IMR-90 (cell line): Measurements from ENCODE around the gene SLC38A6. TPM values are rescaled to one million over a fixed set of nuclear protein-coding genes. Genes with fewer than 3 reads are reported as not detected.

ENCODE experiments used
- ATAC-seq: fragments of 200-7000 bp; cut with Tn5 transposase; 2 replicates; pipeline ENCODE4 v1.9.1; 2020; ENCODE audit warnings: low read depth, mild to moderate bottlenecking, moderate library complexity
- BruUV-seq: library from RNA; stranded (reverse); fragments of 400-500 nt; replicated peaks from 2 replicates; lab custom pipeline; 2021; lab: Mats Ljungman, UMichigan
- CTCF ChIA-PET: fragments of 300-600 bp; formaldehyde crosslinking; extraction: SDS; loops from one replicate; lab custom pipeline; 2021; ENCODE audit warnings: antibody characterized with exemption; lab: Yijun Ruan, JAX
- POLR2A ChIA-PET: fragments of 300-600 bp; sonication (Branson Sonifier 250); formaldehyde crosslinking; loops from one replicate; lab custom pipeline; 2022; ENCODE audit warnings: antibody characterized with exemption; ENCODE audit not compliant: unreplicated experiment; lab: Charles Lee
- DNase-seq: peaks from one replicate; pipeline ENCODE4 v3.0.0; 2013
- H2AFZ ChIP-seq: replicated peaks from 2 replicates; pipeline ENCODE3; 2013; ENCODE audit warnings: low read length, mild to moderate bottlenecking; ENCODE audit not compliant: poor library complexity
- H2AK5ac ChIP-seq: 2 replicates; pipeline ENCODE4 v1.6.1; 2013; ENCODE audit warnings: low read depth, low read length, inconsistent platforms
- H2AK9ac ChIP-seq: replicated peaks from 2 replicates; pipeline ENCODE3; 2013; ENCODE audit warnings: mild to moderate bottlenecking, low read depth, low read length, moderate library complexity; ENCODE audit not compliant: poor library complexity
- H2BK120ac ChIP-seq: 2 replicates; pipeline ENCODE4 v1.6.1; 2013; ENCODE audit warnings: low read depth, low read length, inconsistent platforms
- H2BK15ac ChIP-seq: 3 replicates; pipeline ENCODE4 v1.6.1; 2013; ENCODE audit warnings: low read depth, low read length, inconsistent platforms
- H2BK20ac ChIP-seq: 2 replicates; pipeline ENCODE4 v1.6.1; 2013; ENCODE audit warnings: low read depth, mild to moderate bottlenecking, inconsistent platforms, low read length, moderate library complexity
- H2BK5ac ChIP-seq: 2 replicates; pipeline ENCODE4 v1.6.1; 2013; ENCODE audit warnings: mild to moderate bottlenecking, low read depth, low read length, inconsistent platforms; ENCODE audit not compliant: poor library complexity, severe bottlenecking
- H3K14ac ChIP-seq: replicated peaks from 2 replicates; pipeline ENCODE4 v1.6.1; 2013; ENCODE audit warnings: low read depth, low read length, inconsistent platforms
- H3K18ac ChIP-seq: 2 replicates; pipeline ENCODE4 v1.6.1; 2013; ENCODE audit warnings: low read depth, low read length, control low read depth
- H3K23ac ChIP-seq: 2 replicates; pipeline ENCODE4 v1.6.1; 2013; ENCODE audit warnings: low read depth, low read length, inconsistent platforms
- H3K27ac ChIP-seq: 2 replicates; pipeline ENCODE4 v1.5.1; 2013; ENCODE audit warnings: mild to moderate bottlenecking, control low read depth, low read length; ENCODE audit not compliant: insufficient read depth
- H3K27me3 ChIP-seq: 2 replicates; pipeline ENCODE4 v1.6.1; 2013; ENCODE audit warnings: low read length; ENCODE audit not compliant: control insufficient read depth, insufficient read depth
- H3K36me3 ChIP-seq: 2 replicates; pipeline ENCODE4 v1.6.1; 2013; ENCODE audit warnings: low read length, mixed read lengths; ENCODE audit not compliant: control insufficient read depth, insufficient read depth
- H3K4ac ChIP-seq: 2 replicates; pipeline ENCODE4 v1.6.1; 2013; ENCODE audit warnings: low read depth, low read length, inconsistent platforms
- H3K4me1 ChIP-seq: 2 replicates; pipeline ENCODE4 v1.6.1; 2013; ENCODE audit warnings: low read length, mixed read lengths; ENCODE audit not compliant: control insufficient read depth, insufficient read depth
- H3K4me2 ChIP-seq: 2 replicates; pipeline ENCODE4 v1.6.1; 2013; ENCODE audit warnings: low read depth, mild to moderate bottlenecking, control low read depth, low read length, moderate library complexity
- H3K4me3 ChIP-seq: 2 replicates; pipeline ENCODE4 v1.5.1; 2013; ENCODE audit warnings: low read depth, mild to moderate bottlenecking, control low read depth, low read length, moderate library complexity; ENCODE audit not compliant: insufficient read depth
- H3K56ac ChIP-seq: 2 replicates; pipeline ENCODE4 v1.6.1; 2013; ENCODE audit warnings: low read length, inconsistent platforms; ENCODE audit not compliant: insufficient read depth; ENCODE audit errors: extremely low read depth
- H3K79me1 ChIP-seq, 2 experiments: 2 replicates each; pipeline ENCODE4 v1.6.1; 2013; ENCODE audit warnings: low read length in 2 of 2, inconsistent platforms in 1 of 2, low read depth in 1 of 2
- H3K9ac ChIP-seq: 2 replicates; pipeline ENCODE4 v1.6.1; 2013; ENCODE audit warnings: low read depth, low read length, control low read depth
- H3K9me1 ChIP-seq: 2 replicates; pipeline ENCODE4 v1.6.1; 2013; ENCODE audit warnings: low read length, inconsistent platforms; ENCODE audit not compliant: insufficient read depth
- H3K9me3 ChIP-seq: 2 replicates; pipeline ENCODE4 v1.6.1; 2013; ENCODE audit warnings: low read length; ENCODE audit not compliant: control insufficient read depth, insufficient read depth
- H4K20me1 ChIP-seq: 2 replicates; pipeline ENCODE4 v1.6.1; 2013; ENCODE audit warnings: low read length, inconsistent platforms; ENCODE audit not compliant: insufficient read depth
- H4K5ac ChIP-seq: 2 replicates; pipeline ENCODE4 v1.6.1; 2013; ENCODE audit warnings: mild to moderate bottlenecking, low read depth, low read length, control low read depth
- H4K8ac ChIP-seq, 2 experiments: 2 replicates each; pipeline ENCODE4 v1.6.1; 2013; ENCODE audit warnings: low read depth in 2 of 2, low read length in 2 of 2, control low read depth in 1 of 2, inconsistent platforms in 1 of 2
- H4K91ac ChIP-seq: 2 replicates; pipeline ENCODE4 v1.6.1; 2013; ENCODE audit warnings: low read depth, low read length, inconsistent platforms; ENCODE audit not compliant: insufficient read depth
- BHLHE40 ChIP-seq: fragments of 150-350 bp; IDR thresholded peaks from 2 replicates; pipeline ENCODE4 v1.6.1; 2016; ENCODE audit warnings: mild to moderate bottlenecking, low read depth, low read length
- CEBPB ChIP-seq: IDR thresholded peaks from 2 replicates; pipeline ENCODE4 v1.6.1; 2012; ENCODE audit warnings: low read depth, low read length, improper control_type of control experiment
- CHD1 ChIP-seq: IDR thresholded peaks from 2 replicates; pipeline ENCODE4 v1.6.1; 2012; ENCODE audit warnings: low read depth, low read length, improper control_type of control experiment
- FOS ChIP-seq: fragments of 150-350 bp; IDR thresholded peaks from 2 replicates; pipeline ENCODE4 v1.6.1; 2016; ENCODE audit warnings: low read depth, low read length
- MAFK ChIP-seq: IDR thresholded peaks from 2 replicates; pipeline ENCODE4 v1.6.1; 2012; ENCODE audit warnings: low read depth, low read length, improper control_type of control experiment
- MXI1 ChIP-seq: IDR thresholded peaks from 2 replicates; pipeline ENCODE4 v1.6.1; 2012; ENCODE audit warnings: low read depth, mild to moderate bottlenecking, low read length, moderate library complexity, borderline replicate concordance
- NFE2L2 ChIP-seq: fragments of 150-350 bp; IDR thresholded peaks from 2 replicates; pipeline ENCODE4 v1.6.1; 2016; ENCODE audit warnings: low read depth, mild to moderate bottlenecking, low read length
- POLR2A ChIP-seq: IDR thresholded peaks from 2 replicates; pipeline ENCODE4 v1.6.1; 2012; ENCODE audit warnings: mild to moderate bottlenecking, low read depth, low read length
- RAD21 ChIP-seq: IDR thresholded peaks from 2 replicates; pipeline ENCODE4 v1.6.1; 2012; ENCODE audit warnings: low read length, improper control_type of control experiment
- RCOR1 ChIP-seq: IDR thresholded peaks from 2 replicates; pipeline ENCODE4 v1.6.1; 2012; ENCODE audit warnings: mild to moderate bottlenecking, low read length, improper control_type of control experiment; ENCODE audit not compliant: insufficient replicate concordance
- WGBS, 2 experiments: methylation state at CpG; one replicate each; pipeline versions ENCODE4 v1.1.5 to v1.1.7; 2013; ENCODE audit warnings: missing lambda C conversion rate in 2 of 2; ENCODE audit not compliant: insufficient read length in 1 of 2; ENCODE audit errors: extremely low coverage in 2 of 2; 5-methylcytosine and 5-hydroxymethylcytosine counted together
- dilution Hi-C: fragments of 300-500 bp; cut with HindIII; formaldehyde crosslinking; loops from one replicate; pipeline ENCODE4 v1.14.3; 2018; ENCODE audit warnings: low sequenced_read_pairs; ENCODE audit not compliant: unreplicated experiment
- in situ Hi-C: fragments of 300-500 bp; cut with MboI; formaldehyde crosslinking; loops from 3 replicates; pipeline ENCODE4 v1.14.3; 2019; ENCODE audit warnings: low sequenced_read_pairs, inconsistent platforms, mixed read lengths
- intact Hi-C: fragments of 100-400 bp; cut with micrococcal nuclease; formaldehyde crosslinking; loops from 2 replicates; pipeline ENCODE4 v1.10.0; 2022
- polyA plus RNA-seq, 3 experiments: library from polyadenylated mRNA; depleted of rRNA; stranded (reverse); fragments of >200 nt; gene quantifications; 2 replicates each; pipeline ENCODE4 v1.2.3, GENCODE V29; 2012; ENCODE audit warnings: low replicate concordance in 1 of 3
- total RNA-seq: library from RNA; depleted of rRNA; stranded (reverse); fragments of >200 nt; gene quantifications from 2 replicates; pipeline ENCODE4 v1.2.3, GENCODE V29; 2012
- TF ChIP-seq, protein P1 (sequence below): fragments of 150-350 bp; IDR thresholded peaks from 2 replicates; pipeline ENCODE4 v1.6.1; 2016; ENCODE audit warnings: low read depth, mild to moderate bottlenecking, low read length, moderate library complexity, borderline replicate concordance
- TF ChIP-seq, protein P2 (sequence below): conservative IDR thresholded peaks from 2 replicates; pipeline ENCODE4 v1.5.1; 2012; ENCODE audit warnings: mild to moderate bottlenecking, low read depth, low read length, improper control_type of control experiment

SLC38A6 gene
- total and polyA plus RNA-seq, 2 of the 4 experiments (the other 2 are of a cell fraction), result 15.5 to 18.3 TPM

DNA sequence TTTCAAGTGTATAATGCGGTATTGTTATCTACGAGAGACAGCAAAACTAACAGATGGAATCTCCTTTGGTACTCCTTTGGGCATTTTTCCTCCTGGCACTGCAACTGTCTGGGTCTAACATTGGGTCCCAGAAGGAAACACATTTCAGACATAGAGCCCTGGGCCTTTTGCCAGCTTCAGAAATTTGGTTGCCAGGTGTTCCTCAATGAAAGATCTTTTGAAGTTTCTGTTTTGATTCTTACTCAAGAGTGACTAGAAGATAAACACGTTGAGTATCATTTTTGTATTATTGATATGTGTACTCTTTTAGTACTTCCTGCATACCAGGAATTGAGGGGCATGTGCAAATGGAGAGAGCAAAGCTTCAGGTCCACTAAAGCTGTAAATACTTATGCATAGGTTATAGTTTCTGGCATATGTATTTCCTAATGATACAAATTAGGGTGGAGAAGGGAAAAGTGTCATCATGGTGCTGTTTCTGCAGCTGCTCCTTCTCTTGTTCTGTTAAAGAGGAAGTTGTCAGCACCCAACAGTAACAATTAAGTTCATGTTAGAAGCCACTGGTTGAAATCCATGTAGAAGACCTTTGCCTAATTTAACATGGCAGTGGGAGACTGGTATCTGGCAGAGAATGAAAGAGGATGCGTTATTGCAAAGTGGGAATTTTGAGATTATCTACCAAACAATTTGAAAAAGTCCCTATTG is 53.5 kb downstream of the SLC38A6 start:
- ChIA-PET CTCF (no interaction called here), POLR2A (no interaction called here)
- no peak overlapping the region for H2AK9ac ChIP-seq
- H3K9me3 ChIP-seq, result no peaks in the 10 kb centered on the region
- H4K5ac ChIP-seq, result no peak overlapping the region
- DNase-seq (no peak), ATAC-seq (no peak)
- in situ Hi-C loops, result loop anchor here (25.0 kb wide), 1 partner anchor 697 kb away; no protein-coding TSS in a partner anchor
- H3K27ac ChIP-seq, result no peak overlapping the region
- H4K91ac ChIP-seq, result no peak overlapping the region
- no peak overlapping the region for H2BK15ac ChIP-seq
- dilution Hi-C loops, result loop anchor here (25.0 kb wide), 1 partner anchor 397 kb away; the partner anchor contains the start of gene SIX1
- H3K4ac ChIP-seq, result no peak overlapping the region
- no peaks in the 10 kb centered on the region for H3K36me3 ChIP-seq
- H3K27me3 ChIP-seq, result no peaks in the 10 kb centered on the region
- H3K4me2 ChIP-seq, result no peak overlapping the region
- H2BK5ac ChIP-seq, result no peak overlapping the region
- no peak overlapping the region for H3K9ac ChIP-seq
- intact Hi-C loops, result no loop called here
- no peak overlapping the region for H3K56ac ChIP-seq
- no peak overlapping the region for H2AFZ ChIP-seq
- no peak overlapping the region for H3K4me3 ChIP-seq
- H2AK5ac ChIP-seq, result no peak overlapping the region
- H3K18ac ChIP-seq, result no peak overlapping the region
- H3K23ac ChIP-seq, result no peak overlapping the region
- H3K79me1 ChIP-seq, result peaks cover 5 to 10% of the 10 kb centered on the region in 2 experiments; a peak in 3 of 4 replicates
- no peak overlapping the region for H2BK120ac ChIP-seq
- BruUV-seq, result no TSS peak
- no peaks in the 10 kb centered on the region for H4K20me1 ChIP-seq
- no CpG with 5 or more reads among the region's 4 CpGs for WGBS, 2 experiments
- TF ChIP-seq MXI1 (no peak), MAFK (no peak), POLR2A (no peak), RAD21 (no peak), BHLHE40 (no peak), RCOR1 (no peak), CHD1 (no peak), NFE2L2 (no peak), FOS (no peak), CEBPB (no peak)
- TF ChIP-seq, protein P1, sequence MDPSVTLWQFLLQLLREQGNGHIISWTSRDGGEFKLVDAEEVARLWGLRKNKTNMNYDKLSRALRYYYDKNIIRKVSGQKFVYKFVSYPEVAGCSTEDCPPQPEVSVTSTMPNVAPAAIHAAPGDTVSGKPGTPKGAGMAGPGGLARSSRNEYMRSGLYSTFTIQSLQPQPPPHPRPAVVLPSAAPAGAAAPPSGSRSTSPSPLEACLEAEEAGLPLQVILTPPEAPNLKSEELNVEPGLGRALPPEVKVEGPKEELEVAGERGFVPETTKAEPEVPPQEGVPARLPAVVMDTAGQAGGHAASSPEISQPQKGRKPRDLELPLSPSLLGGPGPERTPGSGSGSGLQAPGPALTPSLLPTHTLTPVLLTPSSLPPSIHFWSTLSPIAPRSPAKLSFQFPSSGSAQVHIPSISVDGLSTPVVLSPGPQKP, result no peak
- TF ChIP-seq, protein P2, sequence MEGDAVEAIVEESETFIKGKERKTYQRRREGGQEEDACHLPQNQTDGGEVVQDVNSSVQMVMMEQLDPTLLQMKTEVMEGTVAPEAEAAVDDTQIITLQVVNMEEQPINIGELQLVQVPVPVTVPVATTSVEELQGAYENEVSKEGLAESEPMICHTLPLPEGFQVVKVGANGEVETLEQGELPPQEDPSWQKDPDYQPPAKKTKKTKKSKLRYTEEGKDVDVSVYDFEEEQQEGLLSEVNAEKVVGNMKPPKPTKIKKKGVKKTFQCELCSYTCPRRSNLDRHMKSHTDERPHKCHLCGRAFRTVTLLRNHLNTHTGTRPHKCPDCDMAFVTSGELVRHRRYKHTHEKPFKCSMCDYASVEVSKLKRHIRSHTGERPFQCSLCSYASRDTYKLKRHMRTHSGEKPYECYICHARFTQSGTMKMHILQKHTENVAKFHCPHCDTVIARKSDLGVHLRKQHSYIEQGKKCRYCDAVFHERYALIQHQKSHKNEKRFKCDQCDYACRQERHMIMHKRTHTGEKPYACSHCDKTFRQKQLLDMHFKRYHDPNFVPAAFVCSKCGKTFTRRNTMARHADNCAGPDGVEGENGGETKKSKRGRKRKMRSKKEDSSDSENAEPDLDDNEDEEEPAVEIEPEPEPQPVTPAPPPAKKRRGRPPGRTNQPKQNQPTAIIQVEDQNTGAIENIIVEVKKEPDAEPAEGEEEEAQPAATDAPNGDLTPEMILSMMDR, result no peak
- H3K14ac ChIP-seq, result no peak overlapping the region
- no peak overlapping the region for H4K8ac ChIP-seq
- H3K4me1 ChIP-seq, result no peaks in the 10 kb centered on the region; the same call in 1 of the 2 replicates
- no peaks in the 10 kb centered on the region for H3K9me1 ChIP-seq
- H2BK20ac ChIP-seq, result no peak overlapping the region
